Measurements from ENCODE around the gene ZNF689.

The ZNF689 gene

DNA sequence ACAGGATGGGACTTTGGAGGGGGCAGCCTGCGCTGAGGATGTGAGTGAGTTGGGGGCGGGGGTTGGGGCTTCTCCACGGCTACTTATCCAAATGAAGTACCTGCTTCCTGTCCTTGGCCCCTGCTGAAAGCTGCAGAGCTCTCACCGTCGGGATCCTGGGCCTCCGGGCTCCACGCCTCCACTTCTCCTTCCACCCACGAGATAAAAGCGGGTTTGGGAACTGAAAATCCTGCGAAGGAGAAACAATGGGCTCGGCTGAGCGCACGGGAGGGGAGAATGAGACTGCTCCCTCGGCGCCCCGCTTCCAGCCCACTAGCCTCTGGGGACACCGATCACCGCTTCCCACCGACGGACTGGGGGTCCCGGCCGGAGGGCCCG lies 25.2 kb downstream of the ZNF689 start:
- TF ChIP-seq, protein P1, sequence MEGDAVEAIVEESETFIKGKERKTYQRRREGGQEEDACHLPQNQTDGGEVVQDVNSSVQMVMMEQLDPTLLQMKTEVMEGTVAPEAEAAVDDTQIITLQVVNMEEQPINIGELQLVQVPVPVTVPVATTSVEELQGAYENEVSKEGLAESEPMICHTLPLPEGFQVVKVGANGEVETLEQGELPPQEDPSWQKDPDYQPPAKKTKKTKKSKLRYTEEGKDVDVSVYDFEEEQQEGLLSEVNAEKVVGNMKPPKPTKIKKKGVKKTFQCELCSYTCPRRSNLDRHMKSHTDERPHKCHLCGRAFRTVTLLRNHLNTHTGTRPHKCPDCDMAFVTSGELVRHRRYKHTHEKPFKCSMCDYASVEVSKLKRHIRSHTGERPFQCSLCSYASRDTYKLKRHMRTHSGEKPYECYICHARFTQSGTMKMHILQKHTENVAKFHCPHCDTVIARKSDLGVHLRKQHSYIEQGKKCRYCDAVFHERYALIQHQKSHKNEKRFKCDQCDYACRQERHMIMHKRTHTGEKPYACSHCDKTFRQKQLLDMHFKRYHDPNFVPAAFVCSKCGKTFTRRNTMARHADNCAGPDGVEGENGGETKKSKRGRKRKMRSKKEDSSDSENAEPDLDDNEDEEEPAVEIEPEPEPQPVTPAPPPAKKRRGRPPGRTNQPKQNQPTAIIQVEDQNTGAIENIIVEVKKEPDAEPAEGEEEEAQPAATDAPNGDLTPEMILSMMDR (IDR thresholded peaks at IDR 0.05; ENCODE audit: low read depth, low read length): no peak
- peak overlapping the region; percentile 59 to 76 for H3K4me3 ChIP-seq (replicated peaks in 1 of 2; ENCODE audit: low read depth in 2 of 2, low read length in 2 of 2)
- DNase-seq (ENCODE audit: low read depth in 2 of 2): peak in 1 of 2 donors; percentile 26

DNA sequence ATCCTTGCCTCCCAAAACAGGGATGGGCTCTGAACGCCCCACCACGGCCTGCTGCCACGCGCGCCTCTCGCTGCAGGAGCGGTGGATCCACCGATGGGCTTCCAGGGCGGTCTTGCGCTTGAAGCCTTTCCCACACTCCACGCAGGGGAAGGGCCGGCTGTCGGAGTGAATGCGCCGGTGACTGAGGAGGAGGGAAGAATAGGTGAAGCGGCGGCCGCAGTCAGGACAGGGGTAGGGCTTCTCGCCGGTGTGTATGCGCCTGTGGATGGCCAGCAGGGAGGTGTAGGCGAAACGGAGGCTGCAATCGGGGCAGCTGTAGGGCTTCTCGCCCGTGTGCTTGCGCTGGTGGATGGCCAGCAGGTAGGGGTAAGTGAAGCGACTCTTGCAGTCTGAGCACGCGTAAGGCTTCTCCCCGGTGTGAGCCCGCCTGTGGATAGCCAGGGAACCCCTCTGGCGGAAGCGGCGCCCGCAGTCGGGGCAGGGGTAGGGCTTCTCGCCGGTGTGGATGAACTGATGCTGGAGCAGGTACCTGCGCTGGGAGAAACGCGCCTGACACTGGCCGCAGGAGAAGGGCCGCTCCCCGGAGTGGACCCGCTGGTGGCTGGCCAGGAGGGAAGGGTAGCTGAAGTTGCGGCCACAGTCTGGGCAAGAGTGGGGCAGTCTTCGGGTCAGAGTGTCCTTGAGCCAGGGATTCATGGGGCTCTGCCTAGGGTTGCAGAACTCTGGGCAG lies 27.4 kb downstream of the ZNF689 start:
- no peak for DNase-seq (ENCODE audit: low read depth in 2 of 2)
- no peak overlapping the region for H3K4me3 ChIP-seq (replicated peaks in 1 of 2; ENCODE audit: low read depth in 2 of 2, low read length in 2 of 2)
- TF ChIP-seq, protein P1 (IDR thresholded peaks at IDR 0.05; ENCODE audit: low read depth, low read length): no peak

DNA sequence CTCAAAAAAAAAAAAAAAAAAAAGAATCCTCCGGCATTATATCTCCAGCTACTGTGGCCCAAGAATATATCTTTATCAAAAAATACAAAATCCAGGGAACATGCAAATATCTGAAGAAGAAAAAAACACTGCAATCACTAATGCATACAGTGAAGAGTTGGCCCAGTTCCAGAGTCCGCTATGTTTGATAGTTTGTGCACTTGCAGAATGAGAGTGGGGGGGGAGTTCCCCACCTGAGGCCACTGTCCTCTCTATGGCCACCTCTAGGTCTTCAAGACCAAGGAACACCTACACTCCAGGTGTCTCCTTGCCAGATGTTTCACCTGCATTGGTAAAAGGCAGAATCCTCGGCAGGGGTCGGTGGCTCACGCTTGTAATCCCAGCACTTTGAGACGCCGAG lies 28.7 kb downstream of the ZNF689 start:
- no peak overlapping the region for H3K4me3 ChIP-seq (replicated peaks in 1 of 2; ENCODE audit: low read depth in 2 of 2, low read length in 2 of 2)
- no peak for DNase-seq (ENCODE audit: low read depth in 2 of 2)
- TF ChIP-seq, protein P1 (IDR thresholded peaks at IDR 0.05; ENCODE audit: low read depth, low read length): no peak

DNA sequence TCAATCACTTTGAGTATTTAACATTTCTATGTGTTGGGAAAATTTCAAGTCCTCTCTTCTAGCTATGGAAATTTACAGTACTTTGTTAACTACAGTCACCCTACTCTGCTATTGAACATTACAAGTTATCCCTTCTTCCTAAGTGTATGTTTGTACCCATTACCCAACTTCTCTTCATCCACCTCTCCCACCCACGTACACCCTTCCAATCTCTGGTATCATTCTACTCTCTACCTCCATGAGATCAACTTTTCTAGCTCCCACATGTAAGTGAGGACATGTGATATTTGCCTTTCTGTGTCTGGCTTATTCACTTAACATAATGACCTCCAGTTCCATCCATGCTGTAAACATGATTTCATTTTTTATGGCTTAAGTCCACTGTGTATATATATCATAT lies 35.5 kb downstream of the ZNF689 start:
- no peak overlapping the region for H3K4me3 ChIP-seq (replicated peaks in 1 of 2; ENCODE audit: low read depth in 2 of 2, low read length in 2 of 2)
- no peak for DNase-seq (ENCODE audit: low read depth in 2 of 2)
- TF ChIP-seq, protein P1 (IDR thresholded peaks at IDR 0.05; ENCODE audit: low read depth, low read length): no peak

DNA sequence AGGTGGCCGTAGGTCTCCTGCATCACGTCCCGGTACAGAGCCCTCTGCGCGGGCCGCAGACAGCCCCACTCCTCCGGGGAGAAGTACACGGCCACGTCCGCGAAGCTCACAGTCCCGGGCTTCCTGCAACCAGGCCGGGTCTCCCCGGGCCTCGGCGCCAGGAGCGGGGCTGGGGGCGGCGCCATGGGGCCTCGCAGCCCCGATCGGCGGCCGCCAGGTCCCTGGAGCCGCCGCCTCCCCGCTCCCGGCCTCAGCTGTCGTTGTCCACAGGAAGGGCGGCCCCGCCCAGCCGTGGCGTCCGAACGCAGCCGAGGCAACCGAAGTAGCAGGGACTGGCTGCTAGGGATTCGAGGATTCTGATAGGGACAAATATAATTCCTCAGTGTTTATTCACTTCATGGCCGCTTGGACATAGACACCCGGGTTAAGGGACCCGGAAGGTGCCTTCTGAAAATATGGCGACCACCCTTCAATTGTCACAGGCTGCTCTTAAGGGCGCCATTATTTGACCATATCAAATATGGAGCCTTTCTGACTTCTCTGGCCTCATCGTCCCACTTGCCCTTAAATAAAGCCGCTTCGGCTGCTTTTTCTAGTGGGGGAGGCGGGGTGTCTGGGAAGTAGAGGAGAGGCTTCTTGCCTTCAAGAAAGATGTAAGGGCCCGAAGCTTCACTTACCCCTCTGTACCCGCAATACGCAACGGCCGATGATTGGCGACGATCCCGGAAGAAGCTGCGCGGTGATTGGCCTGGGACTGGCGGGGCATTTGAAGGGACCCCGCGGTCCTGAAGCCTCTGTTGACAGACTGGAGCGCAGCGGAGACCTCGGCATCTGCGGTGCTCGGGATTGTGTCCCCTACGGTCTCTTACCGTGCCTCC lies 38.5 kb downstream of the ZNF689 start, which contains the start of gene ZNF688:
Gene ZNF688 (minus strand): TSS at position 270 of the 878 bp plus-strand sequence. CDS start 85 bp downstream, at position 185.
- peak within 1 kb of the TSS; percentile 63 to 71 for H3K4me3 ChIP-seq (replicated peaks in 1 of 2; ENCODE audit: low read depth in 2 of 2, low read length in 2 of 2)
- TF ChIP-seq, protein P1 (IDR thresholded peaks at IDR 0.05; ENCODE audit: low read depth, low read length): no peak
- peak; percentile 97 to 99 for DNase-seq (ENCODE audit: low read depth in 2 of 2)

DNA sequence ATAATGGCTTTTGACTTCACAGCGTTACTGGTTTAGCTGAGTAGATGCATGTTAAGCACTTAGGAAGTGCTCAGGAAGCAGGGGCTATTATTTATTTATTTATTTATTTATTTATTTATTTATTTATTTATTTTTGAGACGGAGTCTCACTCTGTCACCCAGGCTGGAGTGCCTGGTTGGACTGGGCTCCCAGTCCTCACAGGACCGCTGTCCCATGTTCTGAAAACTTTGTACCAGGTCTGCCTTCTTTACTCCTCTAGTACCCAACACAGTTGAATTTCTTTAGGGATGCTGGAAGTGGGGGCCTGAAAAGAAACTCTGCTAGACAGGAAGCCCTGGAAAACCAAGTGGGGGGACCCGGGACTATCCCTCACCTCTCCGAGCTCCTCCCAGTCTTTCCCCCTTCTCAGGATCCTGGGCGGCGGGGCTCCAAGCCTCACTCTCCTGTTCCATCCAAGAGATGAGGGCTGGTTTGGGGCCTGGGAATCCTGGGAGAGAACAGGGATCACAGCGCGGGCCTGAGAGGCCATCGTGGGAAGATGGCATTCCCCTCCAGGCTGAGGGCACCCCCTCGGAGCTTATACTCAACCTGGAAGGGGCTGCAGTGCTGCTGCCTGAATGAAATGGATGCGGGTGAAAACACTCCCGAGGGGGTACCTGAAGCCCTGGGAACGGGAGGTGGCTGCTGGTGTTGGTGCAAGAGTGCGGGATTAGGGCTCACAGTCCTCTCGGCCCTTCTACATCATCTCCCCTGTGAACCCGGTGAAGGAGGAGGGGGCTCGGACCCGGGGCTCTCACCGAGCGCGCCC lies 39.3 kb downstream of the ZNF689 start:
- DNase-seq (ENCODE audit: low read depth in 2 of 2): peak; percentile 25 to 36
- TF ChIP-seq, protein P1 (IDR thresholded peaks at IDR 0.05; ENCODE audit: low read depth, low read length): no peak
- H3K4me3 ChIP-seq (replicated peaks in 1 of 2; ENCODE audit: low read depth in 2 of 2, low read length in 2 of 2): peak overlapping the region; percentile 63 to 71

Data from cardiac fibroblast (primary cell).